Lower lobe of right lung (tissue), 2 donors: Measurements from ENCODE around the gene USP17L20. TPM values are rescaled to one million over a fixed set of nuclear protein-coding genes. Genes with fewer than 3 reads are reported as not detected.
A peak's percentile ranks its signal among the peaks of the same experiment; 100 is the strongest.
"Not testable (repeated sequence)": the region's sequence is repeated elsewhere in the genome, so short reads cannot be mapped to it uniquely, and the experiment has no call there.

ENCODE experiments used
- ATAC-seq, 2 donors: fragments of 200-7000 bp; cut with Tn5 transposase; one replicate each; pipeline ENCODE4 v1.9.1; 2020 to 2022; ENCODE audit warnings: mild to moderate bottlenecking in 2 of 2, moderate library complexity in 2 of 2
- DNase-seq: peaks from one replicate; pipeline ENCODE4 v3.0.0-alpha.2; 2020
- H3K27ac ChIP-seq: fragments of 200-600 bp; one replicate; pipeline ENCODE4 v1.8.0; 2022
- H3K27me3 ChIP-seq: fragments of 200-600 bp; one replicate; pipeline ENCODE4 v1.8.0; 2022; ENCODE audit warnings: low read depth
- H3K36me3 ChIP-seq: fragments of 200-600 bp; one replicate; pipeline ENCODE4 v1.8.0; 2022; ENCODE audit warnings: mild to moderate bottlenecking
- H3K4me1 ChIP-seq: fragments of 200-600 bp; one replicate; pipeline ENCODE4 v1.8.0; 2022
- H3K4me3 ChIP-seq: fragments of 200-600 bp; one replicate; pipeline ENCODE4 v1.8.0; 2022; ENCODE audit warnings: mild to moderate bottlenecking
- H3K9me3 ChIP-seq: fragments of 200-600 bp; one replicate; pipeline ENCODE4 v1.8.0; 2022
- intact Hi-C: fragments of 100-400 bp; cut with DNase I; formaldehyde crosslinking; loops from one replicate; pipeline ENCODE4 v1.11.0; 2022
- long read RNA-seq: library from polyadenylated mRNA; unstranded; transcript quantifications from one replicate; pipeline ENCODE4 v2.0.0, GENCODE V29; 2021
- total RNA-seq: library from RNA; stranded (reverse); fragmentation: NEBNext Ultra II Directional; extraction: Animal tissue kit (Norgen Biotek cat#: 25700); gene quantifications from one replicate; pipeline ENCODE4 v1.2.1, GENCODE V29; 2021
- donor health status: DM: no; HTN: yes; CAD: no; lungs with severe emphysema.

USP17L20 gene, protein sequence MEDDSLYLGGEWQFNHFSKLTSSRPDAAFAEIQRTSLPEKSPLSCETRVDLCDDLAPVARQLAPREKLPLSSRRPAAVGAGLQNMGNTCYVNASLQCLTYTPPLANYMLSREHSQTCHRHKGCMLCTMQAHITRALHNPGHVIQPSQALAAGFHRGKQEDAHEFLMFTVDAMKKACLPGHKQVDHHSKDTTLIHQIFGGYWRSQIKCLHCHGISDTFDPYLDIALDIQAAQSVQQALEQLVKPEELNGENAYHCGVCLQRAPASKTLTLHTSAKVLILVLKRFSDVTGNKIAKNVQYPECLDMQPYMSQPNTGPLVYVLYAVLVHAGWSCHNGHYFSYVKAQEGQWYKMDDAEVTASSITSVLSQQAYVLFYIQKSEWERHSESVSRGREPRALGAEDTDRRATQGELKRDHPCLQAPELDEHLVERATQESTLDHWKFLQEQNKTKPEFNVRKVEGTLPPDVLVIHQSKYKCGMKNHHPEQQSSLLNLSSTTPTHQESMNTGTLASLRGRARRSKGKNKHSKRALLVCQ
- not detected for total RNA-seq
- long read RNA-seq, result 0 reads

DNA sequence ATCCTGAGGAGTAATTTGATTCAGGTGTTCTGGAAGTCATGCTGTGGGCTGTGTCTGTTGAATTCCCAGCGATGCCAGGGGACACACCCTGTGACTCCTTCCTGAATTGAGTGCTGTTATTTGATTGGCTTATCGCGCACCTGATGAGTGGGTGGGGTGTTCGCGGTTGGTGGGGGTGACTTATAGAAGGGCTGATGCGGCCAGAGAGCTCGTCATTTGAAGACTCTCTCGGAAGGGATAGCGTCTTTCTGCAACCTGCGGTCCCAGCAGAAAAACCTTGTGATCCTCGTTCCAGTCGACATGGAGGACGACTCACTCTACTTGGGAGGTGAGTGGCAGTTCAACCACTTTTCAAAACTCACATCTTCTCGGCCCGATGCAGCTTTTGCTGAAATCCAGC lies at the start of gene USP17L20:
Gene USP17L20 (plus strand): TSS at position 301 of the 400 bp plus-strand sequence. CDS start 0 bp downstream, at position 301.
- H3K27ac ChIP-seq, H3K9me3 ChIP-seq, H3K27me3 ChIP-seq, H3K4me1 ChIP-seq, DNase-seq, H3K36me3 ChIP-seq, ATAC-seq, intact Hi-C loops, H3K4me3 ChIP-seq: not testable (repeated sequence)

DNA sequence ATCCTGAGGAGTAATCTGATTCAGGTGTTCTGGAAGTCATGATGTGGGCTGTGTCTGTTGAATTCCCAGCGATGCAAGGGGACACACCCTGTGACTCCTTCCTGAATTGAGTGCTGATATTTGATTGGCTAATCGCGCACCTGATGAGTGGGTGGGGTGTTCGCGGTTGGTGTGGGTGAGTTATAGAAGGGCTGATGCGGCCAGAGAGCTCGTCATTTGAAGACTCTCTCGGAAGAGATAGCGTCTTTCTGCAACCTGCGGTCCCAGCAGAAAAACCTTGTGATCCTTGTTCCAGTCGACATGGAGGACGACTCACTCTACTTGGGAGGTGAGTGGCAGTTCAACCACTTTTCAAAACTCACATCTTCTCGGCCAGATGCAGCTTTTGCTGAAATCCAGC lies 47.6 kb upstream of the USP17L20 start, which contains the start of gene USP17L10:
Gene USP17L10 (plus strand): TSS at position 301 of the 400 bp plus-strand sequence. CDS start 0 bp downstream, at position 301.
- H3K9me3 ChIP-seq, DNase-seq, H3K4me3 ChIP-seq, H3K27me3 ChIP-seq, intact Hi-C loops, ATAC-seq, H3K4me1 ChIP-seq, H3K27ac ChIP-seq, H3K36me3 ChIP-seq: not testable (repeated sequence)

DNA sequence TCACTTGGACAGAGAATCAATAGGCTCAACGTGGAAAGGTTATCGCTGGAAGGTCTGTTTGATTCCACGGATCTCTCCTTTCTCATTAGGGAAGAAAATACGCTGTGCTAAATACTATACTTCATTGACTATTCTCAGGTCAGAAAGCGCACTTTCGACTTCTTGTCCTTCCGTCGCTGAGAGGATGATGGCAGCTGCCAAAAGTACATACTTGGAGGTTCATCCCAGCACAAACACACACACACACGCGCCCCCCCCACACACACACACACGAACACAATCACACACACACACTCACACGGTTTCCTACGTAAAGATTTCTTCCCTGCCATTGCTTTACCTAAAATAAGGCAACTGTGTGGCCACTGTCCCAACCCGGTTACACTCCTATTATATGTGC lies 43.2 kb upstream of the USP17L20 start:
- H3K27ac ChIP-seq, H3K36me3 ChIP-seq, H3K9me3 ChIP-seq, H3K4me1 ChIP-seq, H3K4me3 ChIP-seq, H3K27me3 ChIP-seq, ATAC-seq, intact Hi-C loops: not testable (repeated sequence)
- peak; percentile 22 for DNase-seq

DNA sequence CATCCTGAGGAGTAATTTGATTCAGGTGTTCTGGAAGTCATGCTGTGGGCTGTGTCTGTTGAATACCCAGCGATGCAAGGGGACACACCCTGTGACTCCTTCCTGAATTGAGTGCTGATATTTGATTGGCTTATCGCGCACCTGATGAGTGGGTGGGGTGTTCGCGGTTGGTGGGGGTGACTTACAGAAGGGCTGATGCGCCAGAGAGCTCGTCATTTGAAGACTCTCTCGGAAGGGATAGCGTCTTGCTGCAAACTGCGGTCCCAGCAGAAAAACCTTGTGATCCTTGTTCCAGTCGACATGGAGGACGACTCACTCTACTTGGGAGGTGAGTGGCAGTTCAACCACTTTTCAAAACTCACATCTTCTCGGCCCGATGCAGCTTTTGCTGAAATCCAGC lies 42.8 kb upstream of the USP17L20 start, which contains the start of gene USP17L11:
Gene USP17L11 (plus strand): TSS at position 301 of the 400 bp plus-strand sequence. CDS start 0 bp downstream, at position 301.
- H3K4me1 ChIP-seq, DNase-seq, H3K36me3 ChIP-seq, intact Hi-C loops, H3K9me3 ChIP-seq, H3K4me3 ChIP-seq, H3K27ac ChIP-seq, H3K27me3 ChIP-seq, ATAC-seq: not testable (repeated sequence)

DNA sequence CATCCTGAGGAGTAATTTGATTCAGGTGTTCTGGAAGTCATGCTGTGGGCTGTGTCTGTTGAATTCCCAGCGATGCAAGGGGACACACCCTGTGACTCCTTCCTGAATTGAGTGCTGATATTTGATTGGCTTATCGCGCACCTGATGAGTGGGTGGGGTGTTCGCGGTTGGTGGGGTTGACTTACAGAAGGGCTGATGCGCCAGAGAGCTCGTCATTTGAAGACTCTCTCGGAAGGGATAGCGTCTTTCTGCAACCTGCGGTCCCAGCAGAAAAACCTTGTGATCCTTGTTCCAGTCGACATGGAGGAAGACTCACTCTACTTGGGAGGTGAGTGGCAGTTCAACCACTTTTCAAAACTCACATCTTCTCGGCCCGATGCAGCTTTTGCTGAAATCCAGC lies 38.1 kb upstream of the USP17L20 start, which contains the start of gene USP17L12:
Gene USP17L12 (plus strand): TSS at position 301 of the 400 bp plus-strand sequence. CDS start 0 bp downstream, at position 301.
- H3K27ac ChIP-seq, H3K27me3 ChIP-seq, ATAC-seq, H3K4me3 ChIP-seq, H3K4me1 ChIP-seq, DNase-seq, intact Hi-C loops, H3K36me3 ChIP-seq, H3K9me3 ChIP-seq: not testable (repeated sequence)

DNA sequence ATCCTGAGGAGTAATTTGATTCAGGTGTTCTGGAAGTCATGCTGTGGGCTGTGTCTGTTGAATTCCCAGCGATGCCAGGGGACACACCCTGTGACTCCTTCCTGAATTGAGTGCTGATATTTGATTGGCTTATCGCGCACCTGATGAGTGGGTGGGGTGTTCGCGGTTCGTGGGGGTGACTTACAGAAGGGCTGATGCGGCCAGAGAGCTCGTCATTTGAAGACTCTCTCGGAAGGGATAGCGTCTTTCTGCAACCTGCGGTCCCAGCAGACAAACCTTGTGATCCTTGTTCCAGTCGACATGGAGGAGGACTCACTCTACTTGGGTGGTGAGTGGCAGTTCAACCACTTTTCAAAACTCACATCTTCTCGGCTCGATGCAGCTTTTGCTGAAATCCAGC lies 33.3 kb upstream of the USP17L20 start, which contains the start of gene USP17L13:
Gene USP17L13 (plus strand): TSS at position 301 of the 400 bp plus-strand sequence. CDS start 0 bp downstream, at position 301.
- H3K27ac ChIP-seq, H3K4me1 ChIP-seq, H3K36me3 ChIP-seq, H3K4me3 ChIP-seq, DNase-seq, H3K9me3 ChIP-seq, ATAC-seq, intact Hi-C loops, H3K27me3 ChIP-seq: not testable (repeated sequence)

DNA sequence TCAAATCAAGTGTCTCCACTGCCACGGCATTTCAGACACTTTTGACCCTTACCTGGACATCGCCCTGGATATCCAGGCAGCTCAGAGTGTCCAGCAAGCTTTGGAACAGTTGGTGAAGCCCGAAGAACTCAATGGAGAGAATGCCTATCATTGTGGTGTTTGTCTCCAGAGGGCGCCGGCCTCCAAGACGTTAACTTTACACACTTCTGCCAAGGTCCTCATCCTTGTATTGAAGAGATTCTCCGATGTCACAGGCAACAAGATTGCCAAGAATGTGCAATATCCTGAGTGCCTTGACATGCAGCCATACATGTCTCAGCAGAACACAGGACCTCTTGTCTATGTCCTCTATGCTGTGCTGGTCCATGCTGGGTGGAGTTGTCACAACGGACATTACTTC lies 27.7 kb upstream of the USP17L20 start:
- H3K27me3 ChIP-seq, intact Hi-C loops, H3K4me3 ChIP-seq, H3K9me3 ChIP-seq, H3K4me1 ChIP-seq, H3K36me3 ChIP-seq, DNase-seq, ATAC-seq, H3K27ac ChIP-seq: not testable (repeated sequence)

DNA sequence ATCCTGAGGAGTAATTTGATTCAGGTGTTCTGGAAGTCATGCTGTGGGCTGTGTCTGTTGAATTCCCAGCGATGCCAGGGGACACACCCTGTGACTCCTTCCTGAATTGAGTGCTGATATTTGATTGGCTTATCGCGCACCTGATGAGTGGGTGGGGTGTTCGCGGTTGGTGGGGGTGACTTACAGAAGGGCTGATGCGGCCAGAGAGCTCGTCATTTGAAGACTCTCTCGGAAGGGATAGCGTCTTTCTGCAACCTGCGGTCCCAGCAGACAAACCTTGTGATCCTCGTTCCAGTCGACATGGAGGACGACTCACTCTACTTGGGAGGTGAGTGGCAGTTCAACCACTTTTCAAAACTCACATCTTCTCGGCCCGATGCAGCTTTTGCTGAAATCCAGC lies 23.8 kb upstream of the USP17L20 start, which contains the start of gene USP17L15:
Gene USP17L15 (plus strand): TSS at position 301 of the 400 bp plus-strand sequence. CDS start 0 bp downstream, at position 301.
- H3K27me3 ChIP-seq, H3K27ac ChIP-seq, H3K36me3 ChIP-seq, ATAC-seq, H3K9me3 ChIP-seq, H3K4me1 ChIP-seq, DNase-seq, intact Hi-C loops, H3K4me3 ChIP-seq: not testable (repeated sequence)

DNA sequence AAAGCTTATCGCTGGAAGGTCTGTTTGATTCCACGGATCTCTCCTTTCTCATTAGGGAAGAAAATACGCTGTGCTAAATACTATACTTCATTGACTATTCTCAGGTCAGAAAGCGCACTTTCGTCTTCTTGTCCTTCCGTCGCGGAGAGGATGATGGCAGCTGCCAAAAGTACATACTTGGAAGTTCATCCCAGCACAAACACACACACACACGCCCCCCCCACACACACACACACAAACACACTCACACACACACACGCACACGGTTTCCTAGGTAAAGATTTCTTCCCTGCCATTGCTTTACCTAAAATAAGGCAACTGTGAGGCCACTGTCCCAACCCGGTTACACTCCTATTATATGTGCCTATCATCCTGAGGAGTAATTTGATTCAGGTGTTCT lies 19.5 kb upstream of the USP17L20 start:
- DNase-seq, result peak; percentile 43
- H3K27me3 ChIP-seq, ATAC-seq: not testable (repeated sequence)

DNA sequence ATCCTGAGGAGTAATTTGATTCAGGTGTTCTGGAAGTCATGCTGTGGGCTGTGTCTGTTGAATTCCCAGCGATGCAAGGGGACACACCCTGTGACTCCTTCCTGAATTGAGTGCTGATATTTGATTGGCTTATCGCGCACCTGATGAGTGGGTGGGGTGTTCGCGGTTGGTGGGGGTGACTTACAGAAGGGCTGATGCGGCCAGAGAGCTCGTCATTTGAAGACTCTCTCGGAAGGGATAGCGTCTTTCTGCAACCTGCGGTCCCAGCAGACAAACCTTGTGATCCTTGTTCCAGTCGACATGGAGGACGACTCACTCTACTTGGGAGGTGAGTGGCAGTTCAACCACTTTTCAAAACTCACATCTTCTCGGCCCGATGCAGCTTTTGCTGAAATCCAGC lies 14.3 kb upstream of the USP17L20 start, which contains the start of gene USP17L17:
Gene USP17L17 (plus strand): TSS at position 301 of the 400 bp plus-strand sequence. CDS start 0 bp downstream, at position 301.
- H3K27me3 ChIP-seq, H3K4me3 ChIP-seq, ATAC-seq, intact Hi-C loops, H3K27ac ChIP-seq, H3K4me1 ChIP-seq, H3K36me3 ChIP-seq, H3K9me3 ChIP-seq, DNase-seq: not testable (repeated sequence)

More for the DNA sequence above, 19.5 kb upstream of the USP17L20 start:
- H3K36me3 ChIP-seq, H3K4me3 ChIP-seq, intact Hi-C loops, H3K9me3 ChIP-seq, H3K4me1 ChIP-seq, H3K27ac ChIP-seq: not testable (repeated sequence)

DNA sequence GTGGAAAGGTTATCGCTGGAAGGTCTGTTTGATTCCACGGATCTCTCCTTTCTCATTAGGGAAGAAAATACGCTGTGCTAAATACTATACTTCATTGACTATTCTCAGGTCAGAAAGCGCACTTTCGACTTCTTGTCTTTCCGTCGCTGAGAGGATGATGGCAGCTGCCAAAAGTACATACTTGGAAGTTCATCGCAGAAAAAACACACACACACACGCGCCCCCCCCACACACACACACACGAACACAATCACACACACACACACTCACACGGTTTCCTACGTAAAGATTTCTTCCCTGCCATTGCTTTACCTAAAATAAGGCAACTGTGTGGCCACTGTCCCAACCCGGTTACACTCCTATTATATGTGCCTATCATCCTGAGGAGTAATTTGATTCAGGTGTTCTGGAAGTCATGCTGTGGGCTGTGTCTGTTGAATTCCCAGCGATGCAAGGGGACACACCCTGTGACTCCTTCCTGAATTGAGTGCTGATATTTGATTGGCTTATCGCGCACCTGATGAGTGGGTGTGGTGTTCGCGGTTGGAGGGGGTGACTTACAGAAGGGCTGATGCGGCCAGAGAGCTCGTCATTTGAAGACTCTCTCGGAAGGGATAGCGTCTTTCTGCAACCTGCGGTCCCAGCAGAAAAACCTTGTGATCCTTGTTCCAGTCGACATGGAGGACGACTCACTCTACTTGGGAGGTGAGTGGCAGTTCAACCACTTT lies 9.8 kb upstream of the USP17L20 start, which contains the start of gene USP17L18:
Gene USP17L18 (plus strand): TSS at position 678 of the 728 bp plus-strand sequence. CDS start 0 bp downstream, at position 678.
- H3K27ac ChIP-seq, H3K36me3 ChIP-seq, ATAC-seq, H3K9me3 ChIP-seq, intact Hi-C loops, H3K4me1 ChIP-seq, H3K4me3 ChIP-seq, H3K27me3 ChIP-seq: not testable (repeated sequence)
- peak; percentile 23 for DNase-seq

DNA sequence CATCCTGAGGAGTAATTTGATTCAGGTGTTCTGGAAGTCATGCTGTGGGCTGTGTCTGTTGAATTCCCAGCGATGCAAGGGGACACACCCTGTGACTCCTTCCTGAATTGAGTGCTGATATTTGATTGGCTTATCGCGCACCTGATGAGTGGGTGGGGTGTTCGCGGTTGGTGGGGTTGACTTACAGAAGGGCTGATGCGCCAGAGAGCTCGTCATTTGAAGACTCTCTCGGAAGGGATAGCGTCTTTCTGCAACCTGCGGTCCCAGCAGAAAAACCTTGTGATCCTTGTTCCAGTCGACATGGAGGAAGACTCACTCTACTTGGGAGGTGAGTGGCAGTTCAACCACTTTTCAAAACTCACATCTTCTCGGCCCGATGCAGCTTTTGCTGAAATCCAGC lies 4.8 kb upstream of the USP17L20 start, which contains the start of gene USP17L19:
Gene USP17L19 (plus strand): TSS at position 301 of the 400 bp plus-strand sequence. CDS start 0 bp downstream, at position 301.
- intact Hi-C loops, H3K4me3 ChIP-seq, ATAC-seq, H3K9me3 ChIP-seq, DNase-seq, H3K27ac ChIP-seq, H3K36me3 ChIP-seq, H3K27me3 ChIP-seq, H3K4me1 ChIP-seq: not testable (repeated sequence)

DNA sequence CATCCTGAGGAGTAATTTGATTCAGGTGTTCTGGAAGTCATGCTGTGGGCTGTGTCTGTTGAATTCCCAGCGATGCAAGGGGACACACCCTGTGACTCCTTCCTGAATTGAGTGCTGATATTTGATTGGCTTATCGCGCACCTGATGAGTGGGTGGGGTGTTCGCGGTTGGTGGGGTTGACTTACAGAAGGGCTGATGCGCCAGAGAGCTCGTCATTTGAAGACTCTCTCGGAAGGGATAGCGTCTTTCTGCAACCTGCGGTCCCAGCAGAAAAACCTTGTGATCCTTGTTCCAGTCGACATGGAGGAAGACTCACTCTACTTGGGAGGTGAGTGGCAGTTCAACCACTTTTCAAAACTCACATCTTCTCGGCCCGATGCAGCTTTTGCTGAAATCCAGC lies 4.6 kb downstream of the USP17L20 start, which contains the start of gene USP17L21:
Gene USP17L21 (plus strand): TSS at position 301 of the 400 bp plus-strand sequence. CDS start 0 bp downstream, at position 301.
- H3K4me3 ChIP-seq, H3K27ac ChIP-seq, H3K36me3 ChIP-seq, H3K9me3 ChIP-seq, H3K27me3 ChIP-seq, DNase-seq, intact Hi-C loops, H3K4me1 ChIP-seq, ATAC-seq: not testable (repeated sequence)
